SK-N-SH (cell line): ENCODE measurements around the gene SPINT4. TPM values are rescaled to one million over a fixed set of nuclear protein-coding genes. Genes with fewer than 3 reads are reported as not detected.

ENCODE experiments used
- CTCF ChIA-PET: fragments of 300-600, 350-600 bp; formaldehyde crosslinking; extraction: SDS; loops from one replicate; lab custom pipeline; 2021; lab: Yijun Ruan, JAX
- POLR2A ChIA-PET: fragments of 350-600 bp; sonication (Branson Sonifier 250); formaldehyde crosslinking; extraction: SDS; loops from one replicate; lab custom pipeline; 2020; ENCODE audit warnings: antibody characterized with exemption, inconsistent platforms; lab: Yijun Ruan, JAX
- DNase-seq: peaks from one replicate; pipeline ENCODE4 v3.0.0; 2012
- H2AFZ ChIP-seq: fragments of 200-600 bp; sonication (generic); 2 replicates; pipeline ENCODE4 v1.8.1; 2016; ENCODE audit warnings: antibody characterized with exemption, mild to moderate bottlenecking, low read depth
- H3F3A ChIP-seq: fragments of 200-600 bp; sonication (generic); replicated peaks from 2 replicates; pipeline ENCODE3; 2016; ENCODE audit warnings: antibody characterized with exemption, mild to moderate bottlenecking; ENCODE audit not compliant: insufficient read depth
- H3K27ac ChIP-seq, 2 experiments: fragments of 200-500 bp in 1 of 2; fragments of 200-600 bp in 1 of 2; sonication (Bioruptor generic) in 1 of 2; sonication (generic), shearing (Covaris generic) in 1 of 2; 2 replicates each; pipeline versions ENCODE4 v1.5.1 to v1.6.1; 2014 to 2016; ENCODE audit warnings: low read depth in 2 of 2, inconsistent platforms in 1 of 2, low read length in 1 of 2, mild to moderate bottlenecking in 1 of 2, mixed read lengths in 1 of 2
- H3K27me3 ChIP-seq: fragments of 200-600 bp; sonication (generic), shearing (Covaris generic); 2 replicates; pipeline ENCODE4 v1.6.1; 2016; ENCODE audit warnings: mixed run types; ENCODE audit not compliant: insufficient read depth
- H3K36me3 ChIP-seq, 2 experiments: fragments of 200-500 bp in 1 of 2; fragments of 200-600 bp in 1 of 2; sonication (Bioruptor generic) in 1 of 2; sonication (generic) in 1 of 2; replicated peaks in 1 of 2; 2 replicates each; pipeline versions ENCODE3 to v1.5.1; 2014 to 2016; ENCODE audit warnings: low read length in 1 of 2, mild to moderate bottlenecking in 1 of 2; ENCODE audit not compliant: insufficient read depth in 2 of 2, control insufficient read depth in 1 of 2
- H3K4me1 ChIP-seq, 2 experiments: fragments of 200-500 bp in 1 of 2; fragments of 200-600 bp in 1 of 2; sonication (Bioruptor generic) in 1 of 2; sonication (generic), shearing (Covaris generic) in 1 of 2; 2 replicates each; pipeline versions ENCODE4 v1.5.1 to v1.6.1; 2014 to 2016; ENCODE audit warnings: low read depth in 1 of 2, low read length in 1 of 2, mixed run types in 1 of 2; ENCODE audit not compliant: insufficient read depth in 2 of 2, control insufficient read depth in 1 of 2
- H3K4me2 ChIP-seq: fragments of 200-600 bp; sonication (generic), shearing (Covaris generic); 2 replicates; pipeline ENCODE4 v1.6.1; 2017; ENCODE audit warnings: mixed run types
- H3K4me3 ChIP-seq, 2 experiments: fragments of 200-500 bp in 1 of 2; fragments of 200-600 bp in 1 of 2; sonication (Bioruptor generic) in 1 of 2; sonication (generic), shearing (Covaris generic) in 1 of 2; 2 replicates each; pipeline versions ENCODE4 v1.5.1 to v1.8.1; 2014 to 2016; ENCODE audit warnings: low read depth in 2 of 2, inconsistent platforms in 1 of 2, low read length in 1 of 2, mild to moderate bottlenecking in 1 of 2, mixed read lengths in 1 of 2, moderate library complexity in 1 of 2
- H3K79me2 ChIP-seq: fragments of 200-600 bp; sonication (generic); 2 replicates; pipeline ENCODE4 v1.8.1; 2017; ENCODE audit warnings: mild to moderate bottlenecking; ENCODE audit not compliant: insufficient read depth
- H3K9ac ChIP-seq: fragments of 200-600 bp; sonication (generic); 2 replicates; pipeline ENCODE4 v1.6.1; 2017; ENCODE audit warnings: mixed run types
- H3K9me2 ChIP-seq: fragments of 200-600 bp; sonication (generic); 2 replicates; pipeline ENCODE4 v1.6.1; 2017; ENCODE audit warnings: mixed run types
- H3K9me3 ChIP-seq: fragments of 200-600 bp; sonication (generic); 2 replicates; pipeline ENCODE4 v1.6.1; 2017; ENCODE audit warnings: mixed run types, mild to moderate bottlenecking, moderate library complexity
- H4K20me1 ChIP-seq: fragments of 200-600 bp; sonication (generic); 2 replicates; pipeline ENCODE4 v1.6.1; 2017; ENCODE audit warnings: mild to moderate bottlenecking, mixed run types; ENCODE audit not compliant: insufficient read depth
- GATA2 ChIP-seq: sonication (generic); formaldehyde crosslinking; IDR thresholded peaks from 2 replicates; pipeline ENCODE4 v1.5.0; 2020; ENCODE audit warnings: mild to moderate bottlenecking, missing genetic modification reagents
- JUND ChIP-seq: IDR thresholded peaks from 2 replicates; pipeline ENCODE4 v1.4.0; 2012
- MXI1 ChIP-seq: IDR thresholded peaks from 2 replicates; pipeline ENCODE4 v1.6.1; 2012; ENCODE audit warnings: mild to moderate bottlenecking, low read depth, low read length, improper control_type of control experiment
- NFIC ChIP-seq: IDR thresholded peaks from 2 replicates; pipeline ENCODE4 v1.4.0; 2012; ENCODE audit warnings: borderline replicate concordance
- NRF1 ChIP-seq: IDR thresholded peaks from 2 replicates; pipeline ENCODE4 v1.6.1; 2012; ENCODE audit warnings: low read depth, mild to moderate bottlenecking, low read length
- POLR2AphosphoS5 ChIP-seq: IDR thresholded peaks from 2 replicates; pipeline ENCODE4 v1.6.1; 2012; ENCODE audit warnings: low read depth, low read length
- WGBS: methylation state at CpG from one replicate; pipeline ENCODE4 v1.1.6; 2017; ENCODE audit warnings: low lambda C conversion rate; 5-methylcytosine and 5-hydroxymethylcytosine counted together
- polyA plus RNA-seq, 3 experiments: library from polyadenylated mRNA; depleted of rRNA; stranded (reverse); fragments of >200 nt; gene quantifications; 2 replicates each; pipeline ENCODE4 v1.2.3, GENCODE V29; 2012
- TF ChIP-seq, protein P1 (sequence below): IDR thresholded peaks from 2 replicates; pipeline ENCODE4 v1.6.1; 2012; ENCODE audit warnings: mild to moderate bottlenecking, low read depth, low read length, moderate library complexity
- TF ChIP-seq, protein P2 (sequence below): IDR thresholded peaks from 2 replicates; pipeline ENCODE4; 2012
- TF ChIP-seq, protein P3 (sequence below): fragments of 150-350 bp; IDR thresholded peaks from 2 replicates; pipeline ENCODE4 v1.6.1; 2017; ENCODE audit warnings: antibody characterized with exemption, low read length, low read depth, borderline replicate concordance
- TF ChIP-seq, protein P4 (sequence below): IDR thresholded peaks from 2 replicates; pipeline ENCODE4 v1.4.0; 2012; ENCODE audit warnings: low read depth, borderline replicate concordance

SPINT4 gene
- polyA plus RNA-seq, 1 of the 3 experiments (the other 2 are of a cell fraction): not detected

DNA sequence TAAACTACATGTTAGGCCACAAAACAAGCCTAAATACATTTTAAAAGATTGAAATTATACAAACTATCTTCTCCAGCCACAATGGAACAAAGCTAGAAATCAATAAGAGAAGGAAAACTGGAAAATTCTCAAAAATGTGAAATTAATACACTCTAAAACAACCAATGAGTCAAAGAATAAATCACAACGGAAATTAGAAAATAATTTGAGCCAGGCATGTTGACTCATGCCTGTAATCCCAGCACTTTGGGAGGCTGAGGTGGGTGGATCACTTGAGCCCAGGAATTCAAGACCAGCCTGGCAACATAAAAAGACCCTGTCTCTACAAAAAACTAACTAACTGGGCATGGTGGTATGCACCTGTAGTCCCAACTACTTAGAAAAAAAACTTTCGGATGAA lies 26.7 kb upstream of the SPINT4 start:
- Histone ChIP-seq H4K20me1 (no peaks in the 10 kb centered on the region), H3K4me2 (no peak overlapping the region), H2AFZ (no peak overlapping the region), H3K4me1 (no peaks in the 10 kb centered on the region), H3K9me3 (no peaks in the 10 kb centered on the region), H3K9ac (no peak overlapping the region), H3K4me3 (no peak overlapping the region), H3K27ac (no peak overlapping the region), H3K27me3 (peaks cover 5% of the 10 kb centered on the region; the same call in 1 of the 2 replicates), H3K9me2 (no peaks in the 10 kb centered on the region), H3F3A (no peaks in the 10 kb centered on the region), H3K79me2 (no peaks in the 10 kb centered on the region)
- no peak for DNase-seq
- CTCF ChIA-PET: no interaction called here
- WGBS: 36% methylated on average over 2 of the region's 2 CpGs
- no peak for TF ChIP-seq MXI1
- TF ChIP-seq, protein P1, sequence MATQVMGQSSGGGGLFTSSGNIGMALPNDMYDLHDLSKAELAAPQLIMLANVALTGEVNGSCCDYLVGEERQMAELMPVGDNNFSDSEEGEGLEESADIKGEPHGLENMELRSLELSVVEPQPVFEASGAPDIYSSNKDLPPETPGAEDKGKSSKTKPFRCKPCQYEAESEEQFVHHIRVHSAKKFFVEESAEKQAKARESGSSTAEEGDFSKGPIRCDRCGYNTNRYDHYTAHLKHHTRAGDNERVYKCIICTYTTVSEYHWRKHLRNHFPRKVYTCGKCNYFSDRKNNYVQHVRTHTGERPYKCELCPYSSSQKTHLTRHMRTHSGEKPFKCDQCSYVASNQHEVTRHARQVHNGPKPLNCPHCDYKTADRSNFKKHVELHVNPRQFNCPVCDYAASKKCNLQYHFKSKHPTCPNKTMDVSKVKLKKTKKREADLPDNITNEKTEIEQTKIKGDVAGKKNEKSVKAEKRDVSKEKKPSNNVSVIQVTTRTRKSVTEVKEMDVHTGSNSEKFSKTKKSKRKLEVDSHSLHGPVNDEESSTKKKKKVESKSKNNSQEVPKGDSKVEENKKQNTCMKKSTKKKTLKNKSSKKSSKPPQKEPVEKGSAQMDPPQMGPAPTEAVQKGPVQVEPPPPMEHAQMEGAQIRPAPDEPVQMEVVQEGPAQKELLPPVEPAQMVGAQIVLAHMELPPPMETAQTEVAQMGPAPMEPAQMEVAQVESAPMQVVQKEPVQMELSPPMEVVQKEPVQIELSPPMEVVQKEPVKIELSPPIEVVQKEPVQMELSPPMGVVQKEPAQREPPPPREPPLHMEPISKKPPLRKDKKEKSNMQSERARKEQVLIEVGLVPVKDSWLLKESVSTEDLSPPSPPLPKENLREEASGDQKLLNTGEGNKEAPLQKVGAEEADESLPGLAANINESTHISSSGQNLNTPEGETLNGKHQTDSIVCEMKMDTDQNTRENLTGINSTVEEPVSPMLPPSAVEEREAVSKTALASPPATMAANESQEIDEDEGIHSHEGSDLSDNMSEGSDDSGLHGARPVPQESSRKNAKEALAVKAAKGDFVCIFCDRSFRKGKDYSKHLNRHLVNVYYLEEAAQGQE: no peak
- TF ChIP-seq, protein P2, sequence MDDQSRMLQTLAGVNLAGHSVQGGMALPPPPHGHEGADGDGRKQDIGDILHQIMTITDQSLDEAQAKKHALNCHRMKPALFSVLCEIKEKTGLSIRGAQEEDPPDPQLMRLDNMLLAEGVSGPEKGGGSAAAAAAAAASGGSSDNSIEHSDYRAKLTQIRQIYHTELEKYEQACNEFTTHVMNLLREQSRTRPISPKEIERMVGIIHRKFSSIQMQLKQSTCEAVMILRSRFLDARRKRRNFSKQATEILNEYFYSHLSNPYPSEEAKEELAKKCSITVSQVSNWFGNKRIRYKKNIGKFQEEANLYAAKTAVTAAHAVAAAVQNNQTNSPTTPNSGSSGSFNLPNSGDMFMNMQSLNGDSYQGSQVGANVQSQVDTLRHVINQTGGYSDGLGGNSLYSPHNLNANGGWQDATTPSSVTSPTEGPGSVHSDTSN: no peak
- TF ChIP-seq, protein P3, sequence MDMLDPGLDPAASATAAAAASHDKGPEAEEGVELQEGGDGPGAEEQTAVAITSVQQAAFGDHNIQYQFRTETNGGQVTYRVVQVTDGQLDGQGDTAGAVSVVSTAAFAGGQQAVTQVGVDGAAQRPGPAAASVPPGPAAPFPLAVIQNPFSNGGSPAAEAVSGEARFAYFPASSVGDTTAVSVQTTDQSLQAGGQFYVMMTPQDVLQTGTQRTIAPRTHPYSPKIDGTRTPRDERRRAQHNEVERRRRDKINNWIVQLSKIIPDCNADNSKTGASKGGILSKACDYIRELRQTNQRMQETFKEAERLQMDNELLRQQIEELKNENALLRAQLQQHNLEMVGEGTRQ: no peak
- no peak for TF ChIP-seq NRF1
- TF ChIP-seq GATA2 (CRISPR knock-in tag): no peak
- TF ChIP-seq NFIC: no peak
- no peak for TF ChIP-seq JUND
- no peak for TF ChIP-seq POLR2AphosphoS5
- TF ChIP-seq, protein P4, sequence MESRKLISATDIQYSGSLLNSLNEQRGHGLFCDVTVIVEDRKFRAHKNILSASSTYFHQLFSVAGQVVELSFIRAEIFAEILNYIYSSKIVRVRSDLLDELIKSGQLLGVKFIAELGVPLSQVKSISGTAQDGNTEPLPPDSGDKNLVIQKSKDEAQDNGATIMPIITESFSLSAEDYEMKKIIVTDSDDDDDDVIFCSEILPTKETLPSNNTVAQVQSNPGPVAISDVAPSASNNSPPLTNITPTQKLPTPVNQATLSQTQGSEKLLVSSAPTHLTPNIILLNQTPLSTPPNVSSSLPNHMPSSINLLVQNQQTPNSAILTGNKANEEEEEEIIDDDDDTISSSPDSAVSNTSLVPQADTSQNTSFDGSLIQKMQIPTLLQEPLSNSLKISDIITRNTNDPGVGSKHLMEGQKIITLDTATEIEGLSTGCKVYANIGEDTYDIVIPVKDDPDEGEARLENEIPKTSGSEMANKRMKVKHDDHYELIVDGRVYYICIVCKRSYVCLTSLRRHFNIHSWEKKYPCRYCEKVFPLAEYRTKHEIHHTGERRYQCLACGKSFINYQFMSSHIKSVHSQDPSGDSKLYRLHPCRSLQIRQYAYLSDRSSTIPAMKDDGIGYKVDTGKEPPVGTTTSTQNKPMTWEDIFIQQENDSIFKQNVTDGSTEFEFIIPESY: no peak
- TF ChIP-seq, all 33 proteins: peak for 0
- H3K36me3 ChIP-seq: no peaks in the 10 kb centered on the region
- POLR2A ChIA-PET: no interaction called here
